ENCODE data around the gene IL3RA.

The IL3RA gene

GRCh38 chrX:1387141-1387776, 50.7 kb downstream of the IL3RA start:
- Mint-ChIP-seq H3K9me3 (no peaks in the 10 kb centered on the region), H3K4me1 (peaks cover 31% of the 10 kb centered on the region), H3K36me3 (peaks cover 100% of the 10 kb centered on the region), H3K4me3 (no peak overlapping the region), H3K27ac (peak overlapping the region; percentile 83)
- ATAC-seq (no peak), DNase-seq (ENCODE audit: low spot score in 2 of 2) (peak in 1 of 2 donors; percentile 56)

GRCh38 chrX:1388651-1389050, 52.1 kb downstream of the IL3RA start:
- DNase-seq (ENCODE audit: low spot score in 2 of 2), result no peak
- Mint-ChIP-seq H3K36me3 (peaks cover 96% of the 10 kb centered on the region), H3K27ac (peak overlapping the region; percentile 83), H3K9me3 (no peaks in the 10 kb centered on the region), H3K4me1 (peaks cover 40% of the 10 kb centered on the region), H3K4me3 (peak overlapping the region; percentile 32)
- no peak for ATAC-seq

GRCh38 chrX:1389181-1389992, 52.8 kb downstream of the IL3RA start:
- ATAC-seq, result no peak
- DNase-seq (ENCODE audit: low spot score in 2 of 2), result peak in 1 of 2 donors; percentile 50
- Mint-ChIP-seq H3K36me3 (peaks cover 95% of the 10 kb centered on the region), H3K9me3 (no peaks in the 10 kb centered on the region), H3K4me3 (peak overlapping the region; percentile 97), H3K4me1 (peaks cover 47% of the 10 kb centered on the region), H3K27ac (peak overlapping the region; percentile 83)

- Mint-ChIP-seq H3K36me3 (peaks cover 93% of the 10 kb centered on the region), H3K27ac (peak overlapping the region; percentile 83), H3K4me1 (peaks cover 52% of the 10 kb centered on the region), H3K4me3 (peak overlapping the region; percentile 97), H3K9me3 (no peaks in the 10 kb centered on the region)
- ATAC-seq (no peak), DNase-seq (ENCODE audit: low spot score in 2 of 2) (no peak)
Measured at GRCh38 chrX:1389993-1390285, 53.4 kb downstream of the IL3RA start.

GRCh38 chrX:1390621-1391369, 54.2 kb downstream of the IL3RA start:
- Mint-ChIP-seq H3K4me1 (peaks cover 61% of the 10 kb centered on the region), H3K9me3 (no peaks in the 10 kb centered on the region), H3K4me3 (peak overlapping the region; percentile 97), H3K36me3 (peaks cover 91% of the 10 kb centered on the region), H3K27ac (peak overlapping the region; percentile 98)
- ATAC-seq, result no peak
- DNase-seq (ENCODE audit: low spot score in 2 of 2), result no peak

GRCh38 chrX:1391370-1391706, 54.8 kb downstream of the IL3RA start:
- Mint-ChIP-seq H3K9me3 (no peaks in the 10 kb centered on the region), H3K36me3 (peaks cover 91% of the 10 kb centered on the region), H3K4me1 (peaks cover 66% of the 10 kb centered on the region), H3K4me3 (peak overlapping the region; percentile 97), H3K27ac (peak overlapping the region; percentile 98)
- DNase-seq (ENCODE audit: low spot score in 2 of 2) (no peak), ATAC-seq (no peak)

- DNase-seq (ENCODE audit: low spot score in 2 of 2) (peak; percentile 100), ATAC-seq (peak; percentile 97)
- H3K9me3 Mint-ChIP-seq, result no peaks in the 10 kb centered on the region
- peaks cover 91% of the 10 kb centered on the region for H3K36me3 Mint-ChIP-seq
- H3K4me1 Mint-ChIP-seq, result peaks cover 68% of the 10 kb centered on the region
- peak within 1 kb of the TSS; percentile 98 for H3K27ac Mint-ChIP-seq
- H3K4me3 Mint-ChIP-seq, result peak within 1 kb of the TSS; percentile 97
Measured at GRCh38 chrX:1391707-1392375, 55.3 kb downstream of the IL3RA start, which contains the start of gene SLC25A6. SLC25A6 (minus strand) TSS chrX:1392113; CDS start chrX:1392009, 104 bp downstream.

- Mint-ChIP-seq H3K36me3 (peaks cover 88% of the 10 kb centered on the region), H3K4me3 (peak overlapping the region; percentile 97), H3K9me3 (no peaks in the 10 kb centered on the region), H3K27ac (peak overlapping the region; percentile 98), H3K4me1 (peaks cover 66% of the 10 kb centered on the region)
- ATAC-seq, result peak; percentile 59
- peak in 1 of 2 donors; percentile 57 for DNase-seq (ENCODE audit: low spot score in 2 of 2)
Measured at GRCh38 chrX:1392376-1393068, 55.9 kb downstream of the IL3RA start.

GRCh38 chrX:1393871-1394615, 57.5 kb downstream of the IL3RA start:
- Mint-ChIP-seq H3K27ac (peak overlapping the region; percentile 98), H3K4me1 (peaks cover 51% of the 10 kb centered on the region), H3K36me3 (peaks cover 88% of the 10 kb centered on the region), H3K9me3 (no peaks in the 10 kb centered on the region), H3K4me3 (peak overlapping the region; percentile 97)
- no peak for ATAC-seq
- no peak for DNase-seq (ENCODE audit: low spot score in 2 of 2)

- DNase-seq (ENCODE audit: low spot score in 2 of 2) (no peak), ATAC-seq (no peak)
- H3K4me3 Mint-ChIP-seq, result peak overlapping the region; percentile 97
- H3K27ac Mint-ChIP-seq, result peak overlapping the region; percentile 98
- peaks cover 46% of the 10 kb centered on the region for H3K4me1 Mint-ChIP-seq
- H3K36me3 Mint-ChIP-seq, result peaks cover 88% of the 10 kb centered on the region
- H3K9me3 Mint-ChIP-seq, result no peaks in the 10 kb centered on the region
Measured at GRCh38 chrX:1394731-1395501, 58.3 kb downstream of the IL3RA start.

GRCh38 chrX:1395646-1396216, 59.1 kb downstream of the IL3RA start:
- Mint-ChIP-seq H3K27ac (peak overlapping the region; percentile 11), H3K4me3 (peak overlapping the region; percentile 97)

GRCh38 chrX:1397001-1397400, 60.4 kb downstream of the IL3RA start:
- no peaks in the 10 kb centered on the region for H3K9me3 Mint-ChIP-seq
- DNase-seq (ENCODE audit: low spot score in 2 of 2) (no peak), ATAC-seq (no peak)
- no peak overlapping the region for H3K27ac Mint-ChIP-seq
- H3K4me3 Mint-ChIP-seq, result no peak overlapping the region
- H3K4me1 Mint-ChIP-seq, result peaks cover 37% of the 10 kb centered on the region
- peaks cover 80% of the 10 kb centered on the region for H3K36me3 Mint-ChIP-seq

More at GRCh38 chrX:1395646-1396216, 59.1 kb downstream of the IL3RA start:
- H3K4me1 Mint-ChIP-seq, result peaks cover 44% of the 10 kb centered on the region
- H3K36me3 Mint-ChIP-seq, result peaks cover 82% of the 10 kb centered on the region
- H3K9me3 Mint-ChIP-seq, result no peaks in the 10 kb centered on the region
- DNase-seq (ENCODE audit: low spot score in 2 of 2), result no peak
- no peak for ATAC-seq

Measured in stimulated activated effector memory CD8-positive, alpha-beta T cell treated with anti-CD3 and anti-CD28 coated beads, Interleukin-12 subunit alpha, Interleukin-12 subunit beta, amount 100 ng/mL, for 72 hours (primary cell).